ENCODE data around the gene HSP90B1.

Gene HSP90B1

GRCh38 chr12:103978384-103978982 is 48.3 kb downstream of the HSP90B1 start:
- DNase-seq, result peak in 2 of 4 experiments; percentile 38 to 40

- no peak for DNase-seq
Measured at GRCh38 chr12:103986829-103987228, 56.6 kb downstream of the HSP90B1 start.

GRCh38 chr12:103994235-103994634 is 64.0 kb downstream of the HSP90B1 start:
- no peak for DNase-seq

GRCh38 chr12:103996595-103996994 is 66.4 kb downstream of the HSP90B1 start:
- DNase-seq, result no peak

- no peak for DNase-seq
Measured at GRCh38 chr12:103997286-103997900, 67.2 kb downstream of the HSP90B1 start.

Measured in suppressor macrophage (primary cell).